Measurements from ENCODE around the gene BPIFB6. TPM values are rescaled to one million over a fixed set of nuclear protein-coding genes. Genes with fewer than 3 reads are reported as not detected.

BPIFB6 gene
- total RNA-seq, 1 donor from 2014 or later: not detected

DNA sequence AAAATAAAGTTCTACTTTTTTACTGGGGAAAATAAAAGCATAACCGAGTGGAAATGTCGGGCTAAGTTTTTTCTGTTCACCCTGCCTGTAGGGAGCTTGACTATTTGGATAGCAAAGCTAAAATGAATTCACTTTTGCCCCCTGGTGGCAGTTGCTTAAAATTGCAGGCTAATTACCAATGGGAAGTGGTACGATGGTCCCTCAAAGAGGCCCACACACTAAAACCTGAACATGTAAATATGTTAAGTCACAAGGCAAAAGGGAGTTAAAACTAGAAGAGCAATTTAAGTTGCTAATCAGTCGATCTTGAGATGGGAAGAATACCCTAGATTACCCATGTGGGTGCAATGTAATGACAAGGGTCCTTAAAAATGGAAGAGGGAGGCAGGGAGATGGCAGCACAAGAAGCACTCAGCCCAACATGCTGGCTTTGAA, 26.3 kb upstream of the BPIFB6 start:
- no peaks in the 10 kb centered on the region for H3K36me3 ChIP-seq (ENCODE audit: control insufficient read depth, insufficient read depth, low read length)
- no peak overlapping the region for H3K4me3 ChIP-seq (ENCODE audit: low read depth, low read length)
- DNase-seq (ENCODE audit: low read depth): no peak
- TF ChIP-seq, protein P1, sequence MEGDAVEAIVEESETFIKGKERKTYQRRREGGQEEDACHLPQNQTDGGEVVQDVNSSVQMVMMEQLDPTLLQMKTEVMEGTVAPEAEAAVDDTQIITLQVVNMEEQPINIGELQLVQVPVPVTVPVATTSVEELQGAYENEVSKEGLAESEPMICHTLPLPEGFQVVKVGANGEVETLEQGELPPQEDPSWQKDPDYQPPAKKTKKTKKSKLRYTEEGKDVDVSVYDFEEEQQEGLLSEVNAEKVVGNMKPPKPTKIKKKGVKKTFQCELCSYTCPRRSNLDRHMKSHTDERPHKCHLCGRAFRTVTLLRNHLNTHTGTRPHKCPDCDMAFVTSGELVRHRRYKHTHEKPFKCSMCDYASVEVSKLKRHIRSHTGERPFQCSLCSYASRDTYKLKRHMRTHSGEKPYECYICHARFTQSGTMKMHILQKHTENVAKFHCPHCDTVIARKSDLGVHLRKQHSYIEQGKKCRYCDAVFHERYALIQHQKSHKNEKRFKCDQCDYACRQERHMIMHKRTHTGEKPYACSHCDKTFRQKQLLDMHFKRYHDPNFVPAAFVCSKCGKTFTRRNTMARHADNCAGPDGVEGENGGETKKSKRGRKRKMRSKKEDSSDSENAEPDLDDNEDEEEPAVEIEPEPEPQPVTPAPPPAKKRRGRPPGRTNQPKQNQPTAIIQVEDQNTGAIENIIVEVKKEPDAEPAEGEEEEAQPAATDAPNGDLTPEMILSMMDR (IDR thresholded peaks at IDR 0.05; ENCODE audit: insufficient read depth, low read length, poor library complexity, severe bottlenecking): peak; percentile 27
- H3K27me3 ChIP-seq (ENCODE audit: control insufficient read depth, insufficient read depth, low read length): no peaks in the 10 kb centered on the region

DNA sequence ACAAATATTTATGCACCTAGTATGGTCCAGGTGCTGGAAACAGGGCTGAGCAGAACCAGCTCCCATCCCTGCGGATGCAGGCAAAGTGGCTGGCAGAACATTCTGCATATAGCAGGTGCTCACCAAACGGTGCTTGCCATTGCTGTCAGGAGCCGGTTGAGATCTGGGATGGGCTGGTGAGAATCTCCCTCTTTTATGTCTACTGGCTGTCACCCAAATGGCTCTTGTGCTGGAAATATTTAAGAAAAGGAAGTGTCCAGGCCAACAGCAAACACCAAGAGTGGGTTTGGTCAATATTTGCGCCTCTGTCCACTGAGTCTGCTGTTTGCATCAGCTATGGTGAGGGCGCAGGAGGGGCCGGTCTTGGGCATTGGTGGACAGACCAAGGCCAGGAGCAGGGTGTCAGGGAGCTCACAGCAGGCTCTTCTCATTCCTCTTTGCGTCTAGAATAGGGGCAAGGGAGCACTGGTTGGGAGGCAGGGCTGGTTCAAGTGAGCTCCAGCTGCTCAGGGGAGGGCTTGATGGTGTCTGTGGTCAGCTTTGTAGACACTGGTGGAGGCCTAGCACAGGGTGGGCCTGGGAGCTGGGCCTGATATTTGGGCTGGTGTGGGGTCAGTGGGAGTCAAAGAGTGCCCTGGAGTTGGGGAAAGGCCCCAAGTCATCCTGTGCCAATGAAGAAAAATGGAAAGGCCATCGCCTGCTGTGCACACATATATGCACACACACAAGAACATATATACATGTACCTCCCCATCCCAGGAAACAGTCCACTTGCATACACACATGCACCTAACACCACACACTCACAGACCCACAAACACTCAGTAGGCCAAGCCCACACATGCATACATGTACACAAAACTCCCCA, 25.3 kb upstream of the BPIFB6 start:
- TF ChIP-seq, protein P1 (IDR thresholded peaks at IDR 0.05; ENCODE audit: insufficient read depth, low read length, poor library complexity, severe bottlenecking): no peak
- DNase-seq (ENCODE audit: low read depth): no peak
- H3K36me3 ChIP-seq (ENCODE audit: control insufficient read depth, insufficient read depth, low read length): no peaks in the 10 kb centered on the region
- no peak overlapping the region for H3K4me3 ChIP-seq (ENCODE audit: low read depth, low read length)
- H3K27me3 ChIP-seq (ENCODE audit: control insufficient read depth, insufficient read depth, low read length): no peaks in the 10 kb centered on the region

DNA sequence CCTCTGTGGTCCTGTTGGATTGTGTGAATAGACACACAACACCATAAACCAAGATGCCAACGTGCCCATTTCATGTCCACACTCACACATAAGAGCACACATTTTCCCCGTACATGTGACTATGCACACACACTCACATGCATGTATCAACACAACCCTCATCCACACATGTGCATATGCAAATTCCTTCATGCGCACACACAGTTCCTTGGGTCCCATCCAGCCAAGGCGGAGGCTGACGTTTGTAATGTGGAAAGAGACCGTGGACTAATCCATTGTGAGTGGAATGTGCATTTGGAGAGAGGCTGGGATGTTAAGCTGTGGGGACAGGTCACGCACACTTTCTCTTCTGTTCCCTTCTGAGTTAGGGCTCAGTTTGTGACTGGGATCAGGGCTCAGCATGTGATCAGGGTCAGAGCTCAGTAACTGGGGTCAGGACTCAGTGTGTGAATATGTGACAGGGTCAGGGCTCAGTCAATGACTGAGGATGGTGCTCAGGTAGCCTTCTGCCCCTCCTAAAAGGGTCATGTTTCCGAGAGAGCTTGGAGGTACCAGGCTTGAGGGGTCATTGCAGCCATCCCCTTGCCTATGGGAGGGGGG, 24.6 kb upstream of the BPIFB6 start:
- H3K27me3 ChIP-seq (ENCODE audit: control insufficient read depth, insufficient read depth, low read length): no peaks in the 10 kb centered on the region
- no peak for DNase-seq (ENCODE audit: low read depth)
- H3K4me3 ChIP-seq (ENCODE audit: low read depth, low read length): no peak overlapping the region
- H3K36me3 ChIP-seq (ENCODE audit: control insufficient read depth, insufficient read depth, low read length): no peaks in the 10 kb centered on the region
- TF ChIP-seq, protein P1 (IDR thresholded peaks at IDR 0.05; ENCODE audit: insufficient read depth, low read length, poor library complexity, severe bottlenecking): no peak

DNA sequence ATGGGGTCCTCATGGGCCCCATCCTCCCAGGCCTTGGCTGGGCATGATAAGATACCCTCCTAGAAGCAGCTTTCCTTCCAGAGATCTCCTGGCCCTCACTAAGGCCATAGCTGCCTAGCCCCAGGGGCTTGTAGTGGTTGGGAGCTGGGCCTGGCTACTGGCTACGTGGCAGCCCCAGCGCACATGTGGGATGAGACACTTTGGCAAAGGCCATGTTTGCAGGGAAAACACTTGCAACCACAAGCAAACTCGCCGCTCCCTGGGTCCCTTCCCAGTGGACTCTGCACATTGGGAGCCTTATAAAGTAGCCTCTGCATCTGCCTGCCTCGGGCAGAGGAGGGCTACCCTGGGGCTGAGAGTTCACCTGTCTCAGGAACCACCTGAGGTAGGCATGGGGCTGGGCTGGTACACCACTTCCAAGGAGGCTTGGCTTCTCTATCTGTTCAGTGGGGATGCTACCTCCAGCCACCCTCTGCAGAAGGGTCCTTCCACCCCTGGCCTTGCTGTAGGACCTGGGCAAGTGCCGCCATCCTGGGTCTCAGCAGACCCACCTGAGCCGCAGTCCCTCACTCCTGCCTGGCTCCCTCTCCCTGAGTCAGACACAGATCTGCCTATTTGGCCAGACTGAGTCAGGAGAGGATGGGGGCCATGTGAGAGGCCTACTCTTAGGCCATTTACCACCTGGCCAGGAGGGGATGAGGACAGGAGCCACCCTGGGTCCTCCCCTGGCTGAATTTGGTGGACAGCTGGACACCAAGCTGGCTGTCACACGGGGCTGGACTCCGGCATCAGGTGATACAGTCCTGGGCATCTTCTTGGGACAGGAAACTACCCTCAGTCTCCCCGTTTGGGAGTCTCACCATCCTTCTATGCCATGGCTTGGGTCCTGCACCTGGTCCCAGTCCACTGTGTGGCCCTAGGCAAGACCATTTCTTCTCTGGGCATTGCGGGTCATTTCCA, 23.8 kb upstream of the BPIFB6 start, which contains the start of gene BPIFB2:
Gene BPIFB2 (plus strand): TSS at position 329 of the 960 bp plus-strand sequence. CDS start 871 bp downstream, outside the sequence.
- TF ChIP-seq, protein P1 (IDR thresholded peaks at IDR 0.05; ENCODE audit: insufficient read depth, low read length, poor library complexity, severe bottlenecking): no peak
- no peak for DNase-seq (ENCODE audit: low read depth)

DNA sequence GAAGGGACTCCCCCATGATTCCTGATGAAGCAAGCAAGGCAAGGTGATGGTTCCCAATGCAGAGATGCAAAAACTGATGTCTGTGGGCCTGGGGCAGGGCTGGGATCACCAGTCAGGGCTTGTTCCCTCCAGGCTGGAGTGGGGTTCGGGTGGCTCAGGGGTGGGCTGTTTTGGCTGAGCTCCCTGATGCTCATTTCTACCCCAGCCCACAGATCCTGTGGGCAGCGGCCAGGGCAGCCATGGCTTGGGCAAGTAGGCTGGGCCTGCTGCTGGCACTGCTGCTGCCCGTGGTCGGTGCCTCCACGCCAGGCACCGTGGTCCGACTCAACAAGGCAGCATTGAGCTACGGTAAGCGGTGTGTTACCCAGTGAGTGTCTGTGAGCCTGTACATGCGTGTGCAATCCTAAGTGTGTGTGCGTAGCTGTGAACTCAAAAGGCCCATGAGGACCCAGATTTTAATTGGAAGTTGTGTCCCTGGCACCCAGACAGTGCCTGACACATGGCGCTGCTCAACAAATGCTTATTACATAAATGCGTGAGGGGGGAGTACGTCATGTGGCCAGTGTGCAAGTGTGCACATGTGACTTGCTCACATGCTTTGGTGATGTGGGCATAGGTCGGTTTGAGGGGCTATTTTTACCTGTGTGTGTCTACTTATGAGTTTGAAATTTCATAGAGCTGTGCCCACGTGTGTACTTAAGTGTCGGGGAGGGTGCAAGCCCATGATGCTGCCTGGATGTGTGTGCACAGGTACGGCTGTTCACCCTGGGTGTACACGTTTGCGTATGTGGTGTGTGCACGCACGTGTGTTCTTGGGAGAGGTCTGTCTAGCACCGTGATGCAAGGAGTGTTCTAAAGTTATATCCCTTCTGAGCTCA, 22.9 kb upstream of the BPIFB6 start:
- TF ChIP-seq, protein P1 (IDR thresholded peaks at IDR 0.05; ENCODE audit: insufficient read depth, low read length, poor library complexity, severe bottlenecking): no peak
- Histone ChIP-seq H3K4me3 (ENCODE audit: low read depth, low read length) (no peak overlapping the region), H3K27me3 (ENCODE audit: control insufficient read depth, insufficient read depth, low read length) (no peaks in the 10 kb centered on the region), H3K36me3 (ENCODE audit: control insufficient read depth, insufficient read depth, low read length) (no peaks in the 10 kb centered on the region)
- no peak for DNase-seq (ENCODE audit: low read depth)

More for the DNA sequence above, 23.8 kb upstream of the BPIFB6 start, which contains the start of gene BPIFB2:
- Histone ChIP-seq H3K36me3 (ENCODE audit: control insufficient read depth, insufficient read depth, low read length) (no peaks in the 10 kb centered on the region), H3K27me3 (ENCODE audit: control insufficient read depth, insufficient read depth, low read length) (no peaks in the 10 kb centered on the region), H3K4me3 (ENCODE audit: low read depth, low read length) (no peak within 1 kb of the TSS)

Data from kidney epithelial cell (primary cell).